Thymus (tissue), 11 donors: ENCODE measurements around the gene RTN4R. TPM values are rescaled to one million over a fixed set of nuclear protein-coding genes. Genes with fewer than 3 reads are reported as not detected.
A peak's percentile ranks its signal among the peaks of the same experiment; 100 is the strongest.
"Not testable (repeated sequence)": the region's sequence is repeated elsewhere in the genome, so short reads cannot be mapped to it uniquely, and the experiment has no call there.

Experiments
- DNase-seq, 9 donors: peaks; one replicate each; pipeline ENCODE4 v3.0.0-alpha.2; 2013; ENCODE audit warnings: low spot score in 9 of 9, low read depth in 6 of 9, missing footprints in 1 of 9
- H3K27ac ChIP-seq, 2 donors: one replicate each; pipeline ENCODE4 v1.5.1; 2013; ENCODE audit warnings: control low read depth in 1 of 2, low read depth in 1 of 2, low read length in 1 of 2, mild to moderate bottlenecking in 1 of 2, moderate library complexity in 1 of 2
- H3K27me3 ChIP-seq, 2 donors: one replicate each; pipeline ENCODE4 v1.5.1; 2013; ENCODE audit warnings: low read length in 1 of 2; ENCODE audit not compliant: control insufficient read depth in 2 of 2, insufficient read depth in 1 of 2
- H3K36me3 ChIP-seq, 2 donors: one replicate each; pipeline ENCODE4 v1.5.1; 2013; ENCODE audit warnings: low read length in 1 of 2, mild to moderate bottlenecking in 1 of 2, moderate library complexity in 1 of 2; ENCODE audit not compliant: control insufficient read depth in 2 of 2, insufficient read depth in 2 of 2
- H3K4me1 ChIP-seq, 2 donors: one replicate each; pipeline ENCODE4 v1.5.1; 2013; ENCODE audit warnings: low read length in 2 of 2; ENCODE audit not compliant: control insufficient read depth in 2 of 2, insufficient read depth in 2 of 2
- H3K4me3 ChIP-seq, 2 donors: one replicate each; pipeline ENCODE4 v1.5.1; 2013; ENCODE audit warnings: low read length in 2 of 2, control low read depth in 1 of 2, mild to moderate bottlenecking in 1 of 2
- H3K9me3 ChIP-seq, 2 donors: one replicate each; pipeline ENCODE4 v1.5.1; 2013; ENCODE audit warnings: low read length in 1 of 2, mild to moderate bottlenecking in 1 of 2; ENCODE audit not compliant: control insufficient read depth in 2 of 2, insufficient read depth in 1 of 2
- WGBS: extraction: QIAGEN DNeasy Blood & Tissue Kit; methylation state at CpG from one replicate; pipeline ENCODE4 v1.1.7; 2013; 5-methylcytosine and 5-hydroxymethylcytosine counted together
- polyA plus RNA-seq: library from polyadenylated mRNA; stranded (reverse); fragments of 200-250 nt; gene quantifications from one replicate; pipeline ENCODE4 v1.2.3, GENCODE V29; 2013
- total RNA-seq: library from RNA; stranded (reverse); fragments of 120-200 nt; gene quantifications from one replicate; pipeline ENCODE4 v1.2.4, GENCODE V29; 2013
- donor health status: healthy.

The RTN4R gene
- total and polyA plus RNA-seq, 2 donors = 1.5 to 3.2 TPM

- 100% methylated on average over 4 of the region's 4 CpGs for WGBS
- Histone ChIP-seq H3K27me3 (peaks cover 0 to 15% of the 10 kb centered on the region in 2 donors), H3K4me1 (peaks cover 10 to 18% of the 10 kb centered on the region in 2 donors)
- H3K36me3 ChIP-seq, H3K4me3 ChIP-seq, DNase-seq, H3K9me3 ChIP-seq, H3K27ac ChIP-seq: not testable (repeated sequence)
Measured at GRCh38 chr22:20269201-20269600, 1.1 kb upstream of the RTN4R start.

GRCh38 chr22:20267441-20268278 lies 458 bp downstream of the RTN4R start:
- H3K4me1 ChIP-seq = peaks cover 15 to 31% of the 10 kb centered on the region in 2 donors
- peaks cover 0 to 5% of the 10 kb centered on the region in 2 donors for H3K9me3 ChIP-seq
- WGBS = 5% methylated on average over 101 of the region's 101 CpGs
- peak in 1 of 9 donors; percentile 25 for DNase-seq
- peaks cover 0 to 15% of the 10 kb centered on the region in 2 donors for H3K27me3 ChIP-seq
- H3K4me3 ChIP-seq = peak overlapping the region; percentile 22 to 63
- no peaks in the 10 kb centered on the region for H3K36me3 ChIP-seq
- H3K27ac ChIP-seq = no peak overlapping the region

DNA sequence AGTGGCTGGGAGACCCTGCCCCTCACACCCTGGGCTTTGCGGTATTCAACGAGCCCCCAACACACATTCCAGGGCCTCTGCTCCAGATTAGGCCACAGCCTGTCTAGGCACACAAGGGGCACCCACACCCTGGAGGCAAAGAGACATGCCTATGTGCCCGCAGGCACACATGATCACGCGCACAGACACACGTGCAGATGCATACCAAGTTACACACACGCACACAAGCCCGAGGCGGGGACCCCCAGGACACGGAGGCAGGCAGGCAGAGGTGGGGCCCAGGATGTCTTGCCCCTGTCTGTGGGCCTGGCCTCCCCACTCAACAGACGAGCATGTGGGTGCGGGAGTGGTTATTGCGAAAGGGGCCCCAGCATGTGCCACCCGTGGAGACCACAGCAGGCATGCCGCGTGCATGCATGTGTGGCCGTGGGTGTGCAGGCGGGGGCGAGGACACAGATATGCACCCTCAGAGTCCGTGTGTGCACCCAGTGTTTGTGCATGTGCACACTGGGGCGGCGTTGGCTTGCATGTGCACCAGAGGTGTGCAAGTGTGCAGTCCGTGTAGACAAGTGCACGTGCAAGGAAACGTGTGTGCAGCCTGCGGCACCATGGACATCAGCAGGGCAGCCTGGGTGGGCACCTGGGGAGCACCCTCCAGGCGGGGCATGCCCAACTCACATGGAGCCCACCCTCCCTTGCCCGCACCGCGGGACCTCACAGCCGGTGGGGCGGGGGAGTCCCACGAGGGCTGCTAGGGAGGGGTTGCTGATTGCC lies 1.3 kb downstream of the RTN4R start:
- not testable (repeated sequence) for H3K9me3 ChIP-seq, H3K36me3 ChIP-seq, H3K27ac ChIP-seq, DNase-seq
- Histone ChIP-seq H3K4me1 (peaks cover 15 to 35% of the 10 kb centered on the region in 2 donors), H3K27me3 (peaks cover 0 to 15% of the 10 kb centered on the region in 2 donors), H3K4me3 (peak overlapping the region in 1 of 2 donors; percentile 22)
- WGBS = 80% methylated on average over 33 of the region's 33 CpGs

DNA sequence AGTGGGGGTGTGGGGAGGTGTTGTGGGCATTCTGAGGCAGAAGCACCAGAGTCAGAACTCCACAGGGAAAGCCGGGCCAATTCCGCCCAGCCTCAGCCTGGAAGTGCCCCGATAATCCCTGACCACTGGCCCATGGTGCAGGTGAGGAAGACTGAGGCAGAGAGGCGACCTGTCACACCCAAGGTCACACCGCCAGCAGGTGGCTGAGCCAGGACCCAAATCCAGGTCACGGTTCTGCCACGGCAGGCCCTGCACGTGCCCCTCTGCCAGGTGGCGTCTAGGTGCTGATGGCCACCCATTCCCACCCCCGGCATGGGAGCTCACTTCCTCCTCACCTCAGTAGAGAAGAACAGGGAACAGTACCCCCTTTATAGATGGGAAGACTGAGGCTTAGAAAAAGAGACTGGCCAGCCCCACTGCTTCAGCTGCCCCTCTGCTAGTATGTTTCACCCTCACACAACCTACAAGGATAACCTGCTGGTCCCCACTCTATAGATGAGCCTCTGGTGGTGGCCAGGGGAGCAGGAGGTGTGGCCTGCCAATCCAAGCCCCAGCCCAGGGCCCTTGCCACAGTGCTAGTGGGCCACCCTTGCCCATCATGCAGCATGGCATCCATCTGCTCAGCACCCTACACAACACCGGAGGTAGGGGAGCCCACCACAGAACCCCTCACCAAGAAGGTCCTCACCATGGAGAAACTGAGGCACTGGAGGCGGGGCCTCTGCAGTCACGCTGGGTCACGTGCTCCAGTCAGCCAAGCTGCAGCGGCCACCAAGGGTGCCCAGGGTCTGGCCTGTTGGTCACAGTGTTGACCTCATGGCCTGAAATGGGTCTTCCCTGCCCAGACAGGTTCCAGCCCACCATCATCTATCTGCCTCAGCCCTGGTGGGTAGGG lies 2.1 kb downstream of the RTN4R start:
- H3K4me3 ChIP-seq, H3K27ac ChIP-seq, DNase-seq, H3K36me3 ChIP-seq, H3K9me3 ChIP-seq: not testable (repeated sequence)
- H3K4me1 ChIP-seq = peaks cover 15 to 35% of the 10 kb centered on the region in 2 donors
- 94% methylated on average over 15 of the region's 15 CpGs for WGBS
- H3K27me3 ChIP-seq = peaks cover 0 to 15% of the 10 kb centered on the region in 2 donors

DNA sequence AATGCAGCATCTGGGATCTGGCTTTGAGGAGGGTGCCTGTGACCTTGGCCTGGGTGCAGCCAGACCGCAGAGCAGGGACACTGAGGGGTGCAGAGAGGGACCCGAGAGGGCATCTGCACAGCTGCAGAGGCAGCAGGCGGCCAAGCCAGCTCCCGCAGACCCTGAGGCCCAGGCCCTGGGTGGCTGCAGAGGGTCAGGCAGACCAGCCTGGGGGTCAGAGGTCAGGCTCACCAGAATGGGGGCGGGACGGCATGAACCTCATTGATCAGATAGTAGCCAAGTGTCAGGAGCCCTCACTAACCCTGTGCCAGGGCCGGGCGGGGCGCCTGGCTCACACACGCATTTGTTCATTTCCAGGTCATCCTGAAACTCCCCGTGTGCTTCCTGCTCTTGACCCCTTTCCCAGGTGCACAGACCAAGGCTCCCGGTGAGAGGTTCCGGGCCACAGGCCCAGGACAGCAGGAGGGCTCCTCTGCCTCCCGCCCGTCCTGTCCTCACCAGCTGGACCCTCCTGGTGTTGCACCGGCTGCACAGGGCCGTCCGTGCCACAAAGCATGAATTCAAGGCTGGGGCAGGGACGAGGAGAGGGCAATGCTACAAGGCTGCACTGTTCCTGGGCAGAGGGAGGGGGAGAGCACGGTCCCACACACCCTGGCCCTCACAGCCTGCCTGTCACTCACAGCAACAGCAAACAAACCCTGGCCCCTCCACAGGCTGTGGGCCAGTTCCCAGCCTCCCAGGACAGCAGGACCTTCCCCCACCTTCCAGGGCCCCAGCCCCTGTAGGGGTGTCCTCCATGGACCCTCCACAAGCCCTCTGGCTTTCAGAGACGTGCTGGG lies 3.3 kb downstream of the RTN4R start:
- DNase-seq = no peak
- Histone ChIP-seq H3K27me3 (peaks cover 0 to 15% of the 10 kb centered on the region in 2 donors), H3K4me1 (peaks cover 15 to 36% of the 10 kb centered on the region in 2 donors), H3K9me3 (peaks cover 0 to 5% of the 10 kb centered on the region in 2 donors), H3K36me3 (no peaks in the 10 kb centered on the region), H3K4me3 (no peak overlapping the region), H3K27ac (no peak overlapping the region)
- 92% methylated on average over 21 of the region's 21 CpGs for WGBS

DNA sequence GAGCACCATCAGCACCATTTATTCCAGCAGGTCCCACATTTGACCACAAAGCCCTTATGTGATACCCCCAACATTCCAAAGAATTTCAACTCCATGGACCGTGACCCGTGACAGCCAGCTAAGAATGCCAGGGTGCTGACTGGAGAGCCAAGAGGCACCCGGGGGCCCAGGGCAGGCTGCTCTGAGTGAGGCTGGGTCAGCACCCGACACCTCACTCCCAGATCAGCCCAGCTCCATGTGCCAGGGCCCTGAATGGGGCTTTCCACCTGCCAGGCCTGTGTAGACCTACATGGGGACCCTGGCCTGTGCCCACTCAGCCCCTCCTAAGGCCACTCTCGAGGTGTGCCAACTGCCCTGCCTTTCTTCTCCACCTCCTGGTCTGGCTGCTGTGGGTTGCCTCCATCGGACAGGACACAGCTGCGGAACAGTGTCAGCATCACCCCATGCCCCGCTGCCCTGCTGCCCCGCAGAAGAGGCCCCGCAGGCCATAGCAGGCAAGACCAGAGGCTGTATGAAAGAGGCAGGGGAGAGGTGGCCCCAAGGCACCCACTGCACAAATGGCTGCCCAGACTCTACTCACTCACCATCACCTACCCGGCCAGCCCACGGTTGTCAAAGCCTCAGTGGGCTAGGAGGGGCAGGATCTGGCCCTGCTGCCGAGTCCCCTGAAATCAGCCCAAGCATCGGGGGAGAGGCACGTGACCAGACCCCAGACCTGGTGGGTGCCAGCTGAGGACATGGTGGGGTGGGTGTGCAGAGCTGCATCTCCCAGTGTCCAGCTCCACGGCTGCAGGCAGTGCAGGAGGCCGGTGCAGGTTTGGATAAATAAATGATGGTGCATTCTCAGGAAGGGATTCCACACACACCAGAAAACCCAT lies 4.5 kb downstream of the RTN4R start:
- peaks cover 14 to 46% of the 10 kb centered on the region in 2 donors for H3K4me1 ChIP-seq
- not testable (repeated sequence) for H3K4me3 ChIP-seq, DNase-seq, H3K9me3 ChIP-seq, H3K27ac ChIP-seq, H3K36me3 ChIP-seq
- WGBS = 97% methylated on average over 17 of the region's 17 CpGs
- peaks cover 0 to 12% of the 10 kb centered on the region in 2 donors for H3K27me3 ChIP-seq

DNA sequence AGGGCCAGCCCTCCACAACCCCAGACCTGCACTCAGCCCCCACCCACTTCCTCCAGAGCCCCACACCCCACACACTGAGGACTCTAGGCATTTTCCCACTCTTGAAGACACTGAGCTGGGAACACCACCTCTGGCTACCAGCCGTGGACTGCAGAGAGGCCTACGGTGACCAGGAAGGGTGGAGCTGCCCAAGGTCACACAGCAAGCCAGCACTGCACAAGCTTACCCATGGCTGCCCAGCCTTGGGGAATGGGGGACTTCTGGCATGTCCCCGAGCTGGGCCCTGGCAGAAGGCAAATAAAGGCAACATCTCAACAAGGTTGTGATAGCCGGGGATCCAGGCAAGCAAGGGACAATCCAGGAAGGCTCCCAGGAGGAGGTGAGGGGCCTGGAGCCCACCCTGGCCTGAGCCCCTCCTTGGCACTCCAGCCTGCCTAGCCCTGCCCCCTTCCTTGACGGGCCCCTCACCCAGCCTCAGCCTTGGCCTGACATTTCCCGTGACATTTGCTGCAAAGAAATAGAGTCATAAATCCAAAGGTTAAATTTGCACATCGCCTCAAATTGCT lies 5.5 kb downstream of the RTN4R start:
- 96% methylated on average over 7 of the region's 7 CpGs for WGBS
- no peak for DNase-seq
- H3K36me3 ChIP-seq = no peaks in the 10 kb centered on the region
- peaks cover 0 to 5% of the 10 kb centered on the region in 2 donors for H3K9me3 ChIP-seq
- peaks cover 6 to 46% of the 10 kb centered on the region in 2 donors for H3K4me1 ChIP-seq
- H3K27me3 ChIP-seq = peaks cover 0 to 8% of the 10 kb centered on the region in 2 donors
- no peak overlapping the region for H3K4me3 ChIP-seq
- H3K27ac ChIP-seq = no peak overlapping the region
